Measurements from ENCODE around the gene HAUS8.

HAUS8 gene

GRCh38 chr19:17077447-17078028 is 2.3 kb upstream of the HAUS8 start:
- DNase-seq (ENCODE audit: insufficient read length, low spot score) (no peak), FAIRE-seq (no peak)

GRCh38 chr19:17076543-17076991 is 1.3 kb upstream of the HAUS8 start:
- DNase-seq (ENCODE audit: insufficient read length, low spot score) (no peak), FAIRE-seq (no peak)

GRCh38 chr19:17075864-17076542 is 751 bp upstream of the HAUS8 start:
- FAIRE-seq = no peak
- DNase-seq (ENCODE audit: insufficient read length, low spot score) = peak; percentile 33

- no peak for DNase-seq (ENCODE audit: insufficient read length, low spot score)
Observed at GRCh38 chr19:17074634-17075034, 618 bp downstream of the HAUS8 start.

GRCh38 chr19:17073869-17074633 is 1.2 kb downstream of the HAUS8 start:
- FAIRE-seq = no peak
- no peak for DNase-seq (ENCODE audit: insufficient read length, low spot score)

More at GRCh38 chr19:17074634-17075034, 618 bp downstream of the HAUS8 start:
- no peak for FAIRE-seq

- DNase-seq (ENCODE audit: insufficient read length, low spot score) (no peak), FAIRE-seq (no peak)
Observed at GRCh38 chr19:17070912-17071311, 4.3 kb downstream of the HAUS8 start.

GRCh38 chr19:17070421-17070820 is 4.8 kb downstream of the HAUS8 start:
- no peak for FAIRE-seq

GRCh38 chr19:17069193-17069592 is 6.1 kb downstream of the HAUS8 start:
- no peak for FAIRE-seq
- no peak for DNase-seq (ENCODE audit: insufficient read length, low spot score)

More at GRCh38 chr19:17070421-17070820, 4.8 kb downstream of the HAUS8 start:
- no peak for DNase-seq (ENCODE audit: insufficient read length, low spot score)

GRCh38 chr19:17063428-17063827 is 11.8 kb downstream of the HAUS8 start:
- DNase-seq (ENCODE audit: insufficient read length, low spot score) = no peak
- FAIRE-seq = no peak

- DNase-seq (ENCODE audit: insufficient read length, low spot score) (no peak), FAIRE-seq (no peak)
Observed at GRCh38 chr19:17061691-17062090, 13.6 kb downstream of the HAUS8 start.

- no peak for FAIRE-seq
Observed at GRCh38 chr19:17061205-17061604, 14.0 kb downstream of the HAUS8 start.

GRCh38 chr19:17060802-17061201 is 14.4 kb downstream of the HAUS8 start:
- no peak for FAIRE-seq
- no peak for DNase-seq (ENCODE audit: insufficient read length, low spot score)

More at GRCh38 chr19:17061205-17061604, 14.0 kb downstream of the HAUS8 start:
- DNase-seq (ENCODE audit: insufficient read length, low spot score) = no peak

GRCh38 chr19:17058236-17058635 is 17.0 kb downstream of the HAUS8 start:
- DNase-seq (ENCODE audit: insufficient read length, low spot score) (no peak), FAIRE-seq (no peak)

GRCh38 chr19:17055636-17056035 is 19.6 kb downstream of the HAUS8 start:
- DNase-seq (ENCODE audit: insufficient read length, low spot score) (no peak), FAIRE-seq (no peak)

GRCh38 chr19:17054746-17055145 is 20.5 kb downstream of the HAUS8 start:
- DNase-seq (ENCODE audit: insufficient read length, low spot score) (no peak), FAIRE-seq (no peak)

- DNase-seq (ENCODE audit: insufficient read length, low spot score) = peak; percentile 35
- FAIRE-seq = no peak
Observed at GRCh38 chr19:17052439-17052838, 22.8 kb downstream of the HAUS8 start.

GRCh38 chr19:17049711-17050280 is 25.5 kb downstream of the HAUS8 start:
- FAIRE-seq (no peak), DNase-seq (ENCODE audit: insufficient read length, low spot score) (peak; percentile 42)

- FAIRE-seq = no peak
- DNase-seq (ENCODE audit: insufficient read length, low spot score) = no peak
Observed at GRCh38 chr19:17048885-17049453, 26.3 kb downstream of the HAUS8 start.

GRCh38 chr19:17045907-17046502 is 29.2 kb downstream of the HAUS8 start:
- FAIRE-seq (no peak), DNase-seq (ENCODE audit: insufficient read length, low spot score) (no peak)

GRCh38 chr19:17043744-17044143 is 31.5 kb downstream of the HAUS8 start:
- FAIRE-seq = no peak
- no peak for DNase-seq (ENCODE audit: insufficient read length, low spot score)

GRCh38 chr19:17041976-17042375 is 33.3 kb downstream of the HAUS8 start:
- no peak for DNase-seq (ENCODE audit: insufficient read length, low spot score)
- no peak for FAIRE-seq
